ENCODE results near the gene C16orf86. TPM values are rescaled to one million over a fixed set of nuclear protein-coding genes. Genes with fewer than 3 reads are reported as not detected.
A peak's percentile ranks its signal among the peaks of the same experiment; 100 is the strongest.

C16orf86 gene
- total and polyA plus RNA-seq, 2 of the 8 experiments (the other 6 are each of a cell fraction or from before 2014, with no cell fraction given), result 1.4 to 2.3 TPM

GRCh38 chr16:67659675-67660563, 6.7 kb upstream of the C16orf86 start, which contains the start of gene ACD (continued):
- TF ChIP-seq MAX (IDR thresholded peaks at IDR 0.05), result peak; percentile 36
- TF ChIP-seq CHD1 (IDR thresholded peaks at IDR 0.05; ENCODE audit: low read depth, low read length), result no peak
- TF ChIP-seq SP2 (IDR thresholded peaks at IDR 0.05; ENCODE audit: low read length), result no peak
- TF ChIP-seq EZH2 (IDR thresholded peaks at IDR 0.05; ENCODE audit: low read depth, low read length, severe bottlenecking), result no peak
- TF ChIP-seq FOSL1 (IDR thresholded peaks at IDR 0.05; ENCODE audit: insufficient read depth, low read depth, low read length), result no peak
- TF ChIP-seq CBX8 (IDR thresholded peaks at IDR 0.05; ENCODE audit: borderline replicate concordance, low read depth, low read length), result no peak
- TF ChIP-seq BCL11A (IDR thresholded peaks at IDR 0.05; ENCODE audit: low read depth in 2 of 2, low read length in 2 of 2), result no peak
- TF ChIP-seq SUZ12 (IDR thresholded peaks at IDR 0.05; ENCODE audit: low read length), result 0 out of 2 replicates have a peak, but pooled peaks have one; percentile 35
- no peak for TF ChIP-seq EP300 (IDR thresholded peaks at IDR 0.05; ENCODE audit: borderline replicate concordance in 1 of 2, low read depth in 2 of 2, low read length in 2 of 2)
- no peak for TF ChIP-seq JUND (IDR thresholded peaks at IDR 0.05; ENCODE audit: low read length)
- peak; percentile 34; the same call in 1 of the 2 replicates for TF ChIP-seq TAF1 (IDR thresholded peaks at IDR 0.05; ENCODE audit: low read depth, low read length)
- peak; percentile 72 for TF ChIP-seq SAP30 (IDR thresholded peaks at IDR 0.05; ENCODE audit: insufficient read depth, insufficient replicate concordance, low read length)
- no peak for TF ChIP-seq KDM5A (IDR thresholded peaks at IDR 0.05; ENCODE audit: low read length)
- TF ChIP-seq BACH1 (IDR thresholded peaks at IDR 0.05; ENCODE audit: low read length), result no peak
- peak; percentile 95 for TF ChIP-seq NRF1 (IDR thresholded peaks at IDR 0.05; ENCODE audit: low read depth, low read length)
- TF ChIP-seq SP4 (IDR thresholded peaks at IDR 0.05; ENCODE audit: low read length), result no peak; the same call in 1 of the 2 replicates
- TF ChIP-seq RXRA (IDR thresholded peaks at IDR 0.05; ENCODE audit: insufficient read depth, low read depth, low read length), result no peak
- no peak for TF ChIP-seq BRCA1 (IDR thresholded peaks at IDR 0.05; ENCODE audit: low read depth, low read length)
- no peak for TF ChIP-seq GABPA (IDR thresholded peaks at IDR 0.05; ENCODE audit: borderline replicate concordance, insufficient read depth, low read length)
- no peak for TF ChIP-seq NANOG (IDR thresholded peaks at IDR 0.05; ENCODE audit: insufficient read depth, low read depth, low read length, poor library complexity, severe bottlenecking)
- no peak for TF ChIP-seq HDAC6 (IDR thresholded peaks at IDR 0.05; ENCODE audit: low read depth, low read length)
- no peak for TF ChIP-seq POU5F1 (IDR thresholded peaks at IDR 0.05; ENCODE audit: low read depth, low read length)
- TF ChIP-seq ASH2L (IDR thresholded peaks at IDR 0.05; ENCODE audit: low read length), result peak; percentile 23
- TF ChIP-seq POLR2A (IDR thresholded peaks at IDR 0.05; ENCODE audit: control extremely low read depth in 1 of 2, low read depth in 2 of 2, low read length in 2 of 2), result peak in 1 of 2 experiments; percentile 44; a peak in 1 of 3 replicates

Measured in H1 (cell line).